ENCODE data around the gene SLC52A3. TPM values are rescaled to one million over a fixed set of nuclear protein-coding genes. Genes with fewer than 3 reads are reported as not detected.

Gene SLC52A3
- total and polyA plus RNA-seq, 8 donors = 0.46 to 24.0 (median 1.9) TPM

GRCh38 chr20:717271-717670 lies 51.0 kb downstream of the SLC52A3 start:
- DNase-seq = no peak
- H3K4me1 ChIP-seq = no peaks in the 10 kb centered on the region
- intact Hi-C loops (cut with DNase I; ENCODE audit: low total_unique reads) = no loop called here
- no peaks in the 10 kb centered on the region for H3K36me3 ChIP-seq
- peaks cover 0 to 56% (median 11%) of the 10 kb centered on the region in 3 donors for H3K27me3 ChIP-seq
- peaks cover 0 to 16% (median 11%) of the 10 kb centered on the region in 4 donors for H3K9me3 ChIP-seq
- no peak for TF ChIP-seq POLR2A (IDR thresholded peaks at IDR 0.05)
- no peak for TF ChIP-seq CTCF (IDR thresholded peaks at IDR 0.05)
- no peak for TF ChIP-seq POLR2AphosphoS5 (IDR thresholded peaks at IDR 0.05)
- no peak for TF ChIP-seq EP300 (IDR thresholded peaks at IDR 0.05)
- no peak overlapping the region for H3K27ac ChIP-seq
- no peak overlapping the region for H3K4me3 ChIP-seq
- 79 to 87% (median 79%) methylated on average over 7 of the region's 7 CpGs for WGBS, 5 donors

GRCh38 chr20:714453-714852 lies 53.8 kb downstream of the SLC52A3 start:
- Histone ChIP-seq H3K27me3 (peaks cover 0 to 53% (median 26%) of the 10 kb centered on the region in 3 donors), H3K9me3 (peaks cover 0 to 16% (median 11%) of the 10 kb centered on the region in 4 donors), H3K4me1 (peaks cover 0 to 10% (median 8%) of the 10 kb centered on the region in 4 donors), H3K27ac (no peak overlapping the region), H3K36me3 (no peaks in the 10 kb centered on the region), H3K4me3 (no peak overlapping the region)
- DNase-seq = no peak
- 67 to 92% (median 90%) methylated on average over 2 of the region's 2 CpGs for WGBS, 5 donors
- intact Hi-C loops (cut with DNase I; ENCODE audit: low total_unique reads) = no loop called here
- TF ChIP-seq EP300 (IDR thresholded peaks at IDR 0.05) (no peak), CTCF (IDR thresholded peaks at IDR 0.05) (no peak), POLR2A (IDR thresholded peaks at IDR 0.05) (no peak), POLR2AphosphoS5 (IDR thresholded peaks at IDR 0.05) (no peak)

- DNase-seq = peak in 1 of 2 donors; percentile 13
- TF ChIP-seq POLR2AphosphoS5 (IDR thresholded peaks at IDR 0.05) = no peak
- Histone ChIP-seq H3K27me3 (peaks cover 0 to 54% (median 33%) of the 10 kb centered on the region in 3 donors), H3K4me1 (peaks cover 0 to 13% (median 10%) of the 10 kb centered on the region in 4 donors), H3K4me3 (no peak overlapping the region), H3K36me3 (no peaks in the 10 kb centered on the region), H3K27ac (no peak overlapping the region), H3K9me3 (peaks cover 0 to 19% (median 14%) of the 10 kb centered on the region in 4 donors)
- 56 to 84% (median 67%) methylated on average over 2 of the region's 2 CpGs for WGBS, 5 donors
- intact Hi-C loops (cut with DNase I; ENCODE audit: low total_unique reads) = no loop called here
Measured at GRCh38 chr20:711576-711975, 56.7 kb downstream of the SLC52A3 start.

GRCh38 chr20:710780-711450 lies 57.4 kb downstream of the SLC52A3 start:
- peaks cover 0 to 19% (median 14%) of the 10 kb centered on the region in 4 donors for H3K9me3 ChIP-seq
- no peaks in the 10 kb centered on the region for H3K36me3 ChIP-seq
- no peak overlapping the region for H3K27ac ChIP-seq
- intact Hi-C loops (cut with DNase I; ENCODE audit: low total_unique reads) = no loop called here
- WGBS, 5 donors = 53 to 75% (median 63%) methylated on average over 19 of the region's 19 CpGs
- DNase-seq = peak in 1 of 2 donors; percentile 11
- TF ChIP-seq CTCF (IDR thresholded peaks at IDR 0.05) (no peak), POLR2A (IDR thresholded peaks at IDR 0.05) (no peak), EP300 (IDR thresholded peaks at IDR 0.05) (no peak), POLR2AphosphoS5 (IDR thresholded peaks at IDR 0.05) (no peak)
- peaks cover 0 to 13% (median 10%) of the 10 kb centered on the region in 4 donors for H3K4me1 ChIP-seq
- peaks cover 0 to 60% (median 33%) of the 10 kb centered on the region in 3 donors for H3K27me3 ChIP-seq
- H3K4me3 ChIP-seq = no peak overlapping the region

Other genes with a start within 250 kb of the SLC52A3 start
- gene CSNK2A1, start 224.7 kb downstream of the SLC52A3 start, total RNA-seq = 100 to 1,000 TPM in 1 of 5 donors, 10 to 100 TPM in 4; 24.9 to 164 (median 80.5) TPM
- gene CSNK2A1, start 224.7 kb downstream of the SLC52A3 start, polyA plus RNA-seq = 10 to 100 TPM; 22.6 to 33.0 (median 26.7) TPM
- gene TCF15, start 158.2 kb downstream of the SLC52A3 start, total RNA-seq = under 1 TPM in 1 of 5 donors, not detected in 4; 0.43 TPM
- under 1 TPM in 2 of 3 donors, not detected in 1; 0.25 to 0.33 TPM for gene TCF15, start 158.2 kb downstream of the SLC52A3 start, polyA plus RNA-seq
- gene SRXN1, start 115.3 kb downstream of the SLC52A3 start, total RNA-seq = 10 to 100 TPM in 4 of 5 donors, 1 to 10 TPM in 1; 6.4 to 40.1 (median 18.4) TPM
- 10 to 100 TPM; 17.2 to 35.1 (median 32.1) TPM for gene SRXN1, start 115.3 kb downstream of the SLC52A3 start, polyA plus RNA-seq
- gene SCRT2, start 92.7 kb downstream of the SLC52A3 start, total RNA-seq = not detected
- not detected for gene SCRT2, start 92.7 kb downstream of the SLC52A3 start, polyA plus RNA-seq
- 1 to 10 TPM in 4 of 5 donors, under 1 TPM in 1; 0.58 to 9.8 (median 1.7) TPM for gene FAM110A, start 65.2 kb upstream of the SLC52A3 start, total RNA-seq
- gene FAM110A, start 65.2 kb upstream of the SLC52A3 start, polyA plus RNA-seq = 10 to 100 TPM in 1 of 3 donors, 1 to 10 TPM in 2; 4.1 to 17.6 (median 7.2) TPM
- gene ANGPT4, start 147.8 kb upstream of the SLC52A3 start, total RNA-seq = 1 to 10 TPM in 1 of 5 donors, under 1 TPM in 1, not detected in 3; 0.29 to 1.8 TPM
- gene ANGPT4, start 147.8 kb upstream of the SLC52A3 start, polyA plus RNA-seq = under 1 TPM in 2 of 3 donors, not detected in 1; 0.05 to 0.06 TPM
- not detected for gene RSPO4, start 233.8 kb upstream of the SLC52A3 start, total RNA-seq
- under 1 TPM in 1 of 3 donors, not detected in 2; 0.25 TPM for gene RSPO4, start 233.8 kb upstream of the SLC52A3 start, polyA plus RNA-seq

Data from stomach (tissue), 9 donors.